Endothelial cell (in vitro differentiated cells): ENCODE data around the gene EHMT1. TPM values are rescaled to one million over a fixed set of nuclear protein-coding genes. Genes with fewer than 3 reads are reported as not detected.
"Not testable (repeated sequence)": the region's sequence is repeated elsewhere in the genome, so short reads cannot be mapped to it uniquely, and the experiment has no call there.

Experiments
- DNase-seq: peaks from one replicate; pipeline ENCODE4 v3.0.0; 2021; ENCODE audit warnings: low spot score
- H3K27ac Mint-ChIP-seq: one replicate; pipeline ENCODE4 v1.8.0; 2021; ENCODE audit warnings: mixed read lengths, inconsistent platforms; ENCODE audit not compliant: unreplicated experiment
- H3K27me3 Mint-ChIP-seq: one replicate; pipeline ENCODE4 v1.8.0; 2021; ENCODE audit warnings: mild to moderate bottlenecking, moderate library complexity, mixed read lengths, inconsistent platforms; ENCODE audit not compliant: unreplicated experiment
- H3K36me3 Mint-ChIP-seq: one replicate; pipeline ENCODE4 v1.8.0; 2021; ENCODE audit warnings: mild to moderate bottlenecking, low read depth, mixed read lengths, inconsistent platforms; ENCODE audit not compliant: unreplicated experiment
- H3K4me1 Mint-ChIP-seq: one replicate; pipeline ENCODE4 v1.8.0; 2021; ENCODE audit warnings: mild to moderate bottlenecking, mixed read lengths, inconsistent platforms; ENCODE audit not compliant: unreplicated experiment
- H3K4me3 Mint-ChIP-seq: one replicate; pipeline ENCODE4 v1.8.0; 2021; ENCODE audit warnings: mild to moderate bottlenecking, mixed read lengths, inconsistent platforms; ENCODE audit not compliant: unreplicated experiment
- H3K9me3 Mint-ChIP-seq: one replicate; pipeline ENCODE4 v1.8.0; 2021; ENCODE audit warnings: mixed read lengths, inconsistent platforms; ENCODE audit not compliant: unreplicated experiment
- CTCF ChIP-seq: fragments of 200-600 bp; sonication (generic); IDR thresholded peaks from one replicate; pipeline ENCODE4 v1.5.0; 2021; ENCODE audit warnings: antibody characterized with exemption; ENCODE audit not compliant: unreplicated experiment
- total RNA-seq: library from RNA; stranded (reverse); fragmentation: NEBNext Ultra II Directional; extraction: Animal tissue kit (Norgen Biotek cat#: 25700); gene quantifications from one replicate; pipeline ENCODE4 v1.2.1, GENCODE V29; 2021; ENCODE audit not compliant: unreplicated experiment

EHMT1 gene
- total RNA-seq, 1 donor from 2014 or later = 120 TPM

- Mint-ChIP-seq H3K4me1 (peaks cover 8% of the 10 kb centered on the region), H3K4me3 (peak overlapping the region; percentile 48), H3K9me3 (no peaks in the 10 kb centered on the region), H3K27ac (no peak overlapping the region), H3K36me3 (peaks cover 56% of the 10 kb centered on the region), H3K27me3 (peaks cover 13% of the 10 kb centered on the region)
- TF ChIP-seq CTCF = no peak
- no peak for DNase-seq
Measured at GRCh38 chr9:137715321-137715720, 96.5 kb downstream of the EHMT1 start.

GRCh38 chr9:137715866-137716693 lies 97.3 kb downstream of the EHMT1 start:
- not testable (repeated sequence) for H3K9me3 Mint-ChIP-seq, H3K27ac Mint-ChIP-seq, H3K4me1 Mint-ChIP-seq, DNase-seq
- Mint-ChIP-seq H3K27me3 (peaks cover 10% of the 10 kb centered on the region), H3K4me3 (peak overlapping the region; percentile 85), H3K36me3 (peaks cover 55% of the 10 kb centered on the region)

GRCh38 chr9:137716694-137717287 lies 98.0 kb downstream of the EHMT1 start:
- DNase-seq = no peak

GRCh38 chr9:137717776-137718327 lies 99.0 kb downstream of the EHMT1 start:
- DNase-seq = no peak
- Mint-ChIP-seq H3K4me3 (peak overlapping the region; percentile 71), H3K36me3 (peaks cover 53% of the 10 kb centered on the region), H3K9me3 (peaks cover 4% of the 10 kb centered on the region), H3K27me3 (peaks cover 6% of the 10 kb centered on the region), H3K4me1 (peaks cover 3% of the 10 kb centered on the region), H3K27ac (no peak overlapping the region)
- no peak for TF ChIP-seq CTCF

More at GRCh38 chr9:137716694-137717287, 98.0 kb downstream of the EHMT1 start:
- H3K4me3 Mint-ChIP-seq = peak overlapping the region; percentile 81
- peaks cover 3% of the 10 kb centered on the region for H3K4me1 Mint-ChIP-seq
- H3K27ac Mint-ChIP-seq = no peak overlapping the region
- H3K36me3 Mint-ChIP-seq = peaks cover 56% of the 10 kb centered on the region
- peaks cover 4% of the 10 kb centered on the region for H3K9me3 Mint-ChIP-seq
- peaks cover 8% of the 10 kb centered on the region for H3K27me3 Mint-ChIP-seq
- no peak for TF ChIP-seq CTCF

DNA sequence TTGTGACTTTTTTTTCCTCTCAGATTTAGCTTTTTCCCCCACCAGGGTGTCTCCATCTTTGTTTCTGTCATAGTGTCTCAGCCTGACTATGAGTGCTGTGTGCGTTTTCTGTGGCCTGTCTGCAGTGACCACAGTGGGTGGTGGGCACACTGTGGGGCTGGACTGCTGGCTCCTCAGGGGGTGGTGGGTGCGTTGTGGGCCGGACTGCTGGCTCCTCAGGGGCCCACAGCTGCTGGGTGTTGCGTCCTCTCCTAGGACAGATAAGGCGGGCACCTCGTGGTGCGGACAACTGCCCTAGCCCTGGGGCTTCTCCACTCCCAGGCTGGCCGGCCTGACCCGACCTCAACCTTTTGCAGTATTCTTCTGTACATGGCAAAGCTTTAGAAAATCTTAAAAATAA lies 100.4 kb downstream of the EHMT1 start:
- no peak for TF ChIP-seq CTCF
- Mint-ChIP-seq H3K4me1 (peaks cover 9% of the 10 kb centered on the region), H3K4me3 (no peak overlapping the region), H3K27me3 (peaks cover 6% of the 10 kb centered on the region), H3K36me3 (peaks cover 50% of the 10 kb centered on the region), H3K9me3 (peaks cover 4% of the 10 kb centered on the region), H3K27ac (no peak overlapping the region)
- no peak for DNase-seq
